K562 (cell line): ENCODE results near the gene ARHGAP24. TPM values are rescaled to one million over a fixed set of nuclear protein-coding genes. Genes with fewer than 3 reads are reported as not detected.

Experiments used
- BACH1 ChIP-seq: fragments of 200-800 bp; sonication (Bioruptor generic); IDR thresholded peaks from 2 replicates; pipeline ENCODE4 v1.6.1; 2016; ENCODE audit warnings: missing genetic modification characterization, missing compliant biosample characterization
- CHCHD3 ChIP-seq: fragments of 250-450 bp; sonication (Bioruptor Pico); IDR thresholded peaks from 2 replicates; pipeline ENCODE4 v2.1.2; 2022; ENCODE audit warnings: mild to moderate bottlenecking
- COPS2 ChIP-seq: fragments of 450-650 bp; conservative IDR thresholded peaks from 2 replicates; pipeline ENCODE4 v1.6.1; 2016; ENCODE audit warnings: mild to moderate bottlenecking, moderate library complexity
- DIDO1 ChIP-seq: fragments of 450-650 bp; IDR thresholded peaks from 2 replicates; pipeline ENCODE4 v1.6.1; 2016; ENCODE audit warnings: low read depth, missing biosample characterization, missing genetic modification characterization
- E2F6 ChIP-seq, 2 experiments: IDR thresholded peaks; 2 replicates each; pipeline ENCODE4 v1.6.1; 2011; ENCODE audit warnings: borderline replicate concordance in 1 of 2, control low read depth in 1 of 2, low read depth in 1 of 2, low read length in 1 of 2, mild to moderate bottlenecking in 1 of 2, mixed read lengths in 1 of 2, moderate library complexity in 1 of 2; ENCODE audit not compliant: insufficient read depth in 1 of 2, insufficient read length in 1 of 2, poor library complexity in 1 of 2, severe bottlenecking in 1 of 2; ENCODE audit errors: extremely low read depth in 1 of 2
- ELK1 ChIP-seq: sonication (generic); formaldehyde crosslinking; IDR thresholded peaks from 2 replicates; pipeline ENCODE4 v1.8.1; 2022; ENCODE audit warnings: missing genetic modification reagents
- FOXJ2 ChIP-seq: fragments of 200-800 bp; sonication (Bioruptor generic); IDR thresholded peaks from 2 replicates; pipeline ENCODE4 v1.6.1; 2016; ENCODE audit warnings: missing genetic modification characterization, missing compliant biosample characterization
- GABPB2 ChIP-seq: fragments of 250-450 bp; sonication (Bioruptor Pico); conservative IDR thresholded peaks from 2 replicates; pipeline ENCODE4 v1.5.1; 2021; ENCODE audit warnings: mild to moderate bottlenecking
- HNRNPK ChIP-seq: fragments of 200-400 bp; formaldehyde crosslinking; IDR thresholded peaks from one replicate; pipeline ENCODE4 v1.6.1; 2018; ENCODE audit warnings: mild to moderate bottlenecking, low read depth, low read length; ENCODE audit not compliant: poor library complexity, severe bottlenecking
- MCM2 ChIP-seq: fragments of 450-650 bp; IDR thresholded peaks from 2 replicates; pipeline ENCODE4 v1.6.1; 2017; ENCODE audit warnings: low read depth, mild to moderate bottlenecking
- MIER1 ChIP-seq: fragments of 450-650 bp; IDR thresholded peaks from 2 replicates; pipeline ENCODE4 v1.6.1; 2016; ENCODE audit warnings: antibody characterized with exemption, mild to moderate bottlenecking, low read depth
- NFATC3 ChIP-seq: fragments of 450-650 bp; IDR thresholded peaks from 2 replicates; pipeline ENCODE4 v1.6.1; 2017; ENCODE audit warnings: mild to moderate bottlenecking
- RBM14 ChIP-seq: fragments of 200-400 bp; formaldehyde crosslinking; IDR thresholded peaks from 2 replicates; pipeline ENCODE4 v1.6.1; 2018; ENCODE audit warnings: low read depth, mild to moderate bottlenecking, low read length, moderate library complexity, borderline replicate concordance; ENCODE audit not compliant: insufficient read depth
- RCOR1 ChIP-seq, 2 experiments: IDR thresholded peaks; 2 replicates each; pipeline ENCODE4 v1.6.1; 2012; ENCODE audit warnings: low read depth in 2 of 2, low read length in 2 of 2, borderline replicate concordance in 1 of 2, improper control_type of control experiment in 1 of 2
- RFX1 ChIP-seq: fragments of 450-650 bp; IDR thresholded peaks from 2 replicates; pipeline ENCODE4 v1.6.1; 2016; ENCODE audit warnings: mild to moderate bottlenecking, moderate library complexity
- TEAD4 ChIP-seq, 2 experiments: sonication (generic) in 1 of 2; formaldehyde crosslinking in 1 of 2; IDR thresholded peaks; 2 replicates each; pipeline versions ENCODE4 v1.6.1 to v1.8.0; 2012 to 2022; ENCODE audit warnings: borderline replicate concordance in 1 of 2, inconsistent platforms in 1 of 2, low read length in 1 of 2, mild to moderate bottlenecking in 1 of 2, missing genetic modification reagents in 1 of 2
- TFAM ChIP-seq: fragments of 250-450 bp; sonication (Bioruptor Pico); conservative IDR thresholded peaks from 2 replicates; pipeline ENCODE4 v1.5.0; 2021; ENCODE audit warnings: mild to moderate bottlenecking, moderate library complexity
- THRB ChIP-seq: fragments of 450-650 bp; formaldehyde crosslinking; conservative IDR thresholded peaks from 2 replicates; pipeline ENCODE4 v1.4.0; 2022; ENCODE audit warnings: mild to moderate bottlenecking, missing genetic modification characterization
- U2AF2 ChIP-seq: fragments of 200-400 bp; formaldehyde crosslinking; optimal IDR thresholded peaks from 2 replicates; pipeline ENCODE3; 2017; ENCODE audit warnings: low read depth, mild to moderate bottlenecking, low read length
- ZNF140 ChIP-seq: fragments of 250-450 bp; sonication (Bioruptor Pico); IDR thresholded peaks from 2 replicates; pipeline ENCODE4 v1.8.0; 2021; ENCODE audit warnings: moderate library complexity, mild to moderate bottlenecking, inconsistent platforms
- ZNF507 ChIP-seq: conservative IDR thresholded peaks from 2 replicates; pipeline ENCODE4 v1.6.1; 2017; ENCODE audit warnings: missing genetic modification characterization, missing compliant biosample characterization
- ZNF586 ChIP-seq: fragments of 450-650 bp; formaldehyde crosslinking; conservative IDR thresholded peaks from 2 replicates; pipeline ENCODE4 v1.4.0; 2020; ENCODE audit warnings: mild to moderate bottlenecking, moderate library complexity
- polyA plus RNA-seq, 8 experiments: library from polyadenylated mRNA; depleted of rRNA in 4 of 8; stranded (reverse) in 5 of 8; unstranded in 3 of 8; fragments of >200 nt; fragmentation: Nextera tagmentation in 2 of 8; fragmentation: Illumina TruSeq in 1 of 8; extraction: Ambion mirVana in 2 of 8; extraction: Trizol in 1 of 8; gene quantifications; 2 replicates each; pipeline versions ENCODE4 v1.2.1 to v1.2.3, GENCODE V29; 2011 to 2014; ENCODE audit warnings: inconsistent platforms in 1 of 8, missing spikeins in 1 of 8
- total RNA-seq, 7 experiments: library from RNA; depleted of rRNA in 6 of 7; stranded (reverse); fragments of >200 nt in 6 of 7; fragmentation: Illumina TruSeq in 2 of 7; extraction: Trizol in 2 of 7; gene quantifications; 2 replicates each; pipeline versions ENCODE4 v1.2.1 to v1.2.3, GENCODE V29; 2011 to 2021; ENCODE audit warnings: low replicate concordance in 1 of 7
- TF ChIP-seq, protein P1 (sequence below), 2 experiments: fragments of 450-650 bp in 1 of 2; sonication (generic) in 1 of 2; formaldehyde crosslinking; conservative IDR thresholded peaks; 2 replicates each; pipeline versions ENCODE4 v1.4.0 to v1.8.1; 2020 to 2022; ENCODE audit warnings: mild to moderate bottlenecking in 1 of 2, missing genetic modification reagents in 1 of 2
- TF ChIP-seq, protein P2 (sequence below): sonication (generic); formaldehyde crosslinking; IDR thresholded peaks from 2 replicates; pipeline ENCODE4 v1.8.1; 2023; ENCODE audit warnings: mild to moderate bottlenecking, missing genetic modification reagents, moderate library complexity

The ARHGAP24 gene
- total and polyA plus RNA-seq, 9 of the 15 experiments (the other 6 are each of a cell fraction or from before 2014, with no cell fraction given): 8.0 to 22.6 (median 14.0) TPM

DNA sequence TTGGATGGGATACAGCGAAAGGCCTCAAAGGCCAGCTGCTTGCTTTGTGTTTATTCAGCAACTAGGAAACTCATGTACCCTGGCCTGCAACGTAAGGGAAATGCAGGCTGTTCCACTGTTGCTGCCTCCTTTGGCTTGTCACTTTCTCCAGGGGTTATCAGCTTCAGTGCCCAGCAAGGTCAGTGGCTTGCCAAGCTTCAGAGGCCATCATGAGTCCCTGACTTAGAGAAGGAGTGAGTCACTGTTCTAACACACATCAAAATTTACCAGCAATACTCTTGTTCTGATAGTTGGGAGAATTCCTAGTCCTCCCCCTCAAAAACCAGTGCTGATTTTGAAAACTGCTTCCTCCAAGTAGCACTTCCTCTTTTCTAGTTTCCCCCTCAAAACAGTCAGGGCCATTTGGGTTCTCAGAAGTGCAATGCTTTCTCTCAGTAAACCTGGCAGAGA, 250.8 kb downstream of the ARHGAP24 start (continued):
- TF ChIP-seq ELK1 (CRISPR knock-in tag) (no peak), CHCHD3 (CRISPR knock-in tag) (no peak), TFAM (CRISPR knock-in tag) (no peak), NFATC3 (no peak), TEAD4 (IDR thresholded peaks at IDR 0.05; ENCODE audit: low read length) (peak; percentile 63; the same call in 1 of the 2 replicates), TEAD4 (CRISPR knock-in tag; IDR thresholded peaks at IDR 0.05; ENCODE audit: borderline replicate concordance) (no peak), MCM2 (no peak), ZNF586 (CRISPR knock-in tag) (no peak), MIER1 (no peak), RFX1 (no peak), RCOR1 (IDR thresholded peaks at IDR 0.05; ENCODE audit: borderline replicate concordance in 1 of 2, low read depth in 2 of 2, low read length in 2 of 2) (peak; percentile 23 to 69; a peak in 3 of 4 replicates), COPS2 (no peak), FOXJ2 (tag) (no peak), E2F6 (IDR thresholded peaks at IDR 0.05; ENCODE audit: borderline replicate concordance in 1 of 2, extremely low read depth in 1 of 2, insufficient read depth in 1 of 2, insufficient read length in 1 of 2, low read depth in 1 of 2, low read length in 1 of 2, poor library complexity in 1 of 2, severe bottlenecking in 1 of 2) (no peak), ZNF507 (tag) (no peak), BACH1 (tag) (peak; percentile 64; the same call in 1 of the 2 replicates), U2AF2 (no peak), THRB (CRISPR knock-in tag) (no peak), ZNF140 (CRISPR knock-in tag) (no peak), RBM14 (no peak), HNRNPK (no peak), GABPB2 (no peak), DIDO1 (no peak)
- TF ChIP-seq, protein P1, sequence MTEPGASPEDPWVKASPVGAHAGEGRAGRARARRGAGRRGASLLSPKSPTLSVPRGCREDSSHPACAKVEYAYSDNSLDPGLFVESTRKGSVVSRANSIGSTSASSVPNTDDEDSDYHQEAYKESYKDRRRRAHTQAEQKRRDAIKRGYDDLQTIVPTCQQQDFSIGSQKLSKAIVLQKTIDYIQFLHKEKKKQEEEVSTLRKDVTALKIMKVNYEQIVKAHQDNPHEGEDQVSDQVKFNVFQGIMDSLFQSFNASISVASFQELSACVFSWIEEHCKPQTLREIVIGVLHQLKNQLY (CRISPR knock-in tag; conservative IDR thresholded peaks at IDR 0.05): no peak
- TF ChIP-seq, protein P2, sequence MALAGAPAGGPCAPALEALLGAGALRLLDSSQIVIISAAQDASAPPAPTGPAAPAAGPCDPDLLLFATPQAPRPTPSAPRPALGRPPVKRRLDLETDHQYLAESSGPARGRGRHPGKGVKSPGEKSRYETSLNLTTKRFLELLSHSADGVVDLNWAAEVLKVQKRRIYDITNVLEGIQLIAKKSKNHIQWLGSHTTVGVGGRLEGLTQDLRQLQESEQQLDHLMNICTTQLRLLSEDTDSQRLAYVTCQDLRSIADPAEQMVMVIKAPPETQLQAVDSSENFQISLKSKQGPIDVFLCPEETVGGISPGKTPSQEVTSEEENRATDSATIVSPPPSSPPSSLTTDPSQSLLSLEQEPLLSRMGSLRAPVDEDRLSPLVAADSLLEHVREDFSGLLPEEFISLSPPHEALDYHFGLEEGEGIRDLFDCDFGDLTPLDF (CRISPR knock-in tag): no peak
